ENCODE data around the gene ELF3.
A peak's percentile ranks its signal among the peaks of the same experiment; 100 is the strongest.
"Not testable (repeated sequence)": the region's sequence is repeated elsewhere in the genome, so short reads cannot be mapped to it uniquely, and the experiment has no call there.

The ELF3 gene

GRCh38 chr1:202034683-202035462, 24.5 kb downstream of the ELF3 start:
- DNase-seq (ENCODE audit: low spot score): peak; percentile 46

- no peak for DNase-seq (ENCODE audit: low spot score)
Observed at GRCh38 chr1:202036595-202037387, 26.4 kb downstream of the ELF3 start.

- DNase-seq (ENCODE audit: low spot score): peak; percentile 22
Observed at GRCh38 chr1:202037706-202038296, 27.4 kb downstream of the ELF3 start.

GRCh38 chr1:202038688-202039346, 28.4 kb downstream of the ELF3 start:
- no peak for DNase-seq (ENCODE audit: low spot score)

- DNase-seq (ENCODE audit: low spot score): no peak
Observed at GRCh38 chr1:202045705-202046104, 35.3 kb downstream of the ELF3 start.

- DNase-seq (ENCODE audit: low spot score): no peak
Observed at GRCh38 chr1:202046227-202046626, 35.8 kb downstream of the ELF3 start.

- no peak for DNase-seq (ENCODE audit: low spot score)
Observed at GRCh38 chr1:202046748-202047708, 36.6 kb downstream of the ELF3 start.

GRCh38 chr1:202047977-202048376, 37.6 kb downstream of the ELF3 start:
- DNase-seq (ENCODE audit: low spot score): no peak

GRCh38 chr1:202049129-202049528, 38.7 kb downstream of the ELF3 start:
- no peak for DNase-seq (ENCODE audit: low spot score)

- DNase-seq (ENCODE audit: low spot score): no peak
Observed at GRCh38 chr1:202054094-202054493, 43.7 kb downstream of the ELF3 start.

GRCh38 chr1:202054673-202055072, 44.3 kb downstream of the ELF3 start:
- not testable (repeated sequence) for DNase-seq (ENCODE audit: low spot score)

- no peak for DNase-seq (ENCODE audit: low spot score)
Observed at GRCh38 chr1:202056644-202057334, 46.4 kb downstream of the ELF3 start.

GRCh38 chr1:202057335-202057704, 46.9 kb downstream of the ELF3 start:
- not testable (repeated sequence) for DNase-seq (ENCODE audit: low spot score)

GRCh38 chr1:202058001-202058908, 47.9 kb downstream of the ELF3 start:
- DNase-seq (ENCODE audit: low spot score): no peak

- DNase-seq (ENCODE audit: low spot score): no peak
Observed at GRCh38 chr1:202061055-202061454, 50.7 kb downstream of the ELF3 start.

- DNase-seq (ENCODE audit: low spot score): not testable (repeated sequence)
Observed at GRCh38 chr1:202061787-202062186, 51.4 kb downstream of the ELF3 start.

GRCh38 chr1:202062636-202063035, 52.2 kb downstream of the ELF3 start:
- DNase-seq (ENCODE audit: low spot score): not testable (repeated sequence)

GRCh38 chr1:202063093-202063492, 52.7 kb downstream of the ELF3 start:
- DNase-seq (ENCODE audit: low spot score): no peak

- not testable (repeated sequence) for DNase-seq (ENCODE audit: low spot score)
Observed at GRCh38 chr1:202064889-202065312, 54.5 kb downstream of the ELF3 start.
